Neuronal stem cell (in vitro differentiated cells): ENCODE measurements around the gene SMYD3.

Experiments
- DNase-seq: peaks from one replicate; pipeline ENCODE4 v3.0.0-alpha.2; 2013; ENCODE audit warnings: low spot score
- H2AFZ ChIP-seq: one replicate; pipeline ENCODE4 v1.6.1; 2013; ENCODE audit warnings: mild to moderate bottlenecking, low read length, inconsistent platforms
- H2AK5ac ChIP-seq: 2 replicates; pipeline ENCODE4 v1.6.1; 2013; ENCODE audit warnings: low read depth, mild to moderate bottlenecking, inconsistent platforms, low read length, moderate library complexity, mixed read lengths
- H2BK120ac ChIP-seq: 2 replicates; pipeline ENCODE4 v1.6.1; 2013; ENCODE audit warnings: low read depth, mild to moderate bottlenecking, inconsistent platforms, low read length, moderate library complexity, mixed read lengths
- H2BK12ac ChIP-seq: one replicate; pipeline ENCODE4 v1.6.1; 2013; ENCODE audit warnings: low read length, inconsistent platforms
- H2BK15ac ChIP-seq: 2 replicates; pipeline ENCODE4 v1.6.1; 2013; ENCODE audit warnings: mild to moderate bottlenecking, low read length, inconsistent platforms, mixed read lengths
- H2BK5ac ChIP-seq: one replicate; pipeline ENCODE4 v1.6.1; 2013; ENCODE audit warnings: inconsistent platforms, mild to moderate bottlenecking, low read length, moderate library complexity
- H3K14ac ChIP-seq: one replicate; pipeline ENCODE4 v1.6.1; 2013; ENCODE audit warnings: low read length, inconsistent platforms
- H3K18ac ChIP-seq: 2 replicates; pipeline ENCODE4 v1.6.1; 2013; ENCODE audit warnings: low read length, inconsistent platforms
- H3K23ac ChIP-seq: 2 replicates; pipeline ENCODE4 v1.6.1; 2013; ENCODE audit warnings: low read depth, mild to moderate bottlenecking, mixed read lengths, low read length, inconsistent platforms; ENCODE audit not compliant: poor library complexity
- H3K27ac ChIP-seq: replicated peaks from 3 replicates; pipeline ENCODE4 v1.5.1; 2013; ENCODE audit warnings: low read length, inconsistent platforms
- H3K27me3 ChIP-seq, 3 experiments: 2 replicates each; pipeline ENCODE4 v1.6.1; 2013; ENCODE audit warnings: low read length in 3 of 3, mild to moderate bottlenecking in 2 of 3, inconsistent platforms in 1 of 3, low read depth in 1 of 3, mixed read lengths in 1 of 3, moderate library complexity in 1 of 3; ENCODE audit not compliant: control insufficient read depth in 3 of 3, insufficient read depth in 3 of 3
- H3K36me3 ChIP-seq, 2 donors: replicated peaks in 1 of 2; 2 replicates each; pipeline ENCODE4 v1.6.1; 2013; ENCODE audit warnings: low read length in 2 of 2; ENCODE audit not compliant: control insufficient read depth in 2 of 2, insufficient read depth in 2 of 2
- H3K4ac ChIP-seq: 2 replicates; pipeline ENCODE4 v1.6.1; 2013; ENCODE audit warnings: inconsistent platforms, mild to moderate bottlenecking, low read length, moderate library complexity
- H3K4me1 ChIP-seq, 2 donors: 1 replicate in 1 of 2; 2 replicates in 1 of 2; pipeline ENCODE4 v1.6.1; 2013; ENCODE audit warnings: low read length in 2 of 2, low read depth in 1 of 2; ENCODE audit not compliant: control insufficient read depth in 2 of 2, insufficient read depth in 1 of 2
- H3K4me2 ChIP-seq: one replicate; pipeline ENCODE4 v1.6.1; 2013; ENCODE audit warnings: mild to moderate bottlenecking, low read length, inconsistent platforms; ENCODE audit not compliant: insufficient read depth, poor library complexity, severe bottlenecking
- H3K4me3 ChIP-seq, 2 donors: 2 replicates each; pipeline ENCODE4 v1.5.1; 2013; ENCODE audit warnings: low read length in 2 of 2, mild to moderate bottlenecking in 2 of 2, inconsistent platforms in 1 of 2, moderate library complexity in 1 of 2
- H3K79me1 ChIP-seq: one replicate; pipeline ENCODE4 v1.6.1; 2013; ENCODE audit warnings: low read depth, mild to moderate bottlenecking, inconsistent platforms, low read length, moderate library complexity
- H3K9ac ChIP-seq: one replicate; pipeline ENCODE4 v1.6.1; 2013; ENCODE audit warnings: mild to moderate bottlenecking, low read depth, low read length, inconsistent platforms; ENCODE audit not compliant: poor library complexity
- H3K9me3 ChIP-seq, 2 donors: replicated peaks in 1 of 2; 2 replicates each; pipeline versions ENCODE3 to v1.6.1; 2013; ENCODE audit warnings: low read length in 2 of 2, mild to moderate bottlenecking in 2 of 2, inconsistent platforms in 1 of 2, low read depth in 1 of 2, mixed read lengths in 1 of 2, moderate library complexity in 1 of 2; ENCODE audit not compliant: control insufficient read depth in 2 of 2, insufficient read depth in 1 of 2
- H4K8ac ChIP-seq: one replicate; pipeline ENCODE4 v1.6.1; 2013; ENCODE audit warnings: low read depth, mild to moderate bottlenecking, inconsistent platforms, low read length, moderate library complexity
- H4K91ac ChIP-seq: one replicate; pipeline ENCODE4 v1.6.1; 2013; ENCODE audit warnings: low read length, low read depth, mild to moderate bottlenecking, inconsistent platforms; ENCODE audit not compliant: poor library complexity
- WGBS, 2 donors: extraction: QIAGEN DNeasy Blood & Tissue Kit; methylation state at CpG; one replicate each; pipeline ENCODE4 v1.1.7; 2013; ENCODE audit warnings: missing lambda C conversion rate in 2 of 2, mixed read lengths in 1 of 2; ENCODE audit not compliant: insufficient read length in 2 of 2, insufficient replicate concordance in 1 of 2; ENCODE audit errors: extremely low coverage in 2 of 2; 5-methylcytosine and 5-hydroxymethylcytosine counted together

Gene SMYD3

DNA sequence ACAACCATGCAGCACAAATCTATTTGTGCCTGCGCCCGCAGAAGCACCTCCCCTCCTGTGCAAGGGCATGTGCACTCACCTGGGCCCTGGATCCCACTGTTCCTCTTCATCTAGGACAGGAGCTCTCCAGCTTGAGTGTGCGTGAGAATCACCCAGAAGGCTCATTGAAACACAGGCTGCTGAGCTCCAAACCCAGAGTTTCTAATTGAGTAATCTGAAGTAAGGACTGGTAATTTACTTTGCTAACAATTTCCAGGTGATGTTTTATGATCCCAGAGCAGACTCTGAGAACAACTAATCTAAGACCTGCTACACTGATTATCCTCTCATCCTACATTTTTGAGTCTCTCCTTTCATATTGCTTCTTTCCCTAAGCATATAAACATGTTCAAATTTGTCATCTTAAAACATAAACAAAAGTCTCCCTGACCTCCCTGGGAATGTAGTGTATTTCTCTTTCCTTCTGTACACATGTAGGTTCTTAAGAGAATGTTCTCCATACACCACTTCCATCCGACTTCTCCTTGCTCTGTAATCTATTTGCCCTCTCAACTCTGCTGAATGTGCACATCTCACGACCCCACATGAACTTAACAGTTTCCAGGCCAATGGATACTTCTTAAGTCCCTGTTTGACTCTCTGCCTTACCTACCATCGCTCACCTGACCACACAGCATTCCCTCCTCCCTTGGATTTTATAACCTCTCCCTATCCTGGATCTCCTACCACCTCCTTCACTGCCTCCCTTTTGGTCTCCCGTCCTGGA, 522.5 kb downstream of the SMYD3 start:
- DNase-seq = no peak
- peaks cover 0 to 9% of the 10 kb centered on the region in 2 donors for H3K4me1 ChIP-seq
- H2AK5ac ChIP-seq = no peak overlapping the region
- no peak overlapping the region for H3K18ac ChIP-seq
- no peak overlapping the region for H3K4me3 ChIP-seq
- no peak overlapping the region for H3K4me2 ChIP-seq
- H2BK12ac ChIP-seq = no peak overlapping the region
- no peaks in the 10 kb centered on the region for H3K79me1 ChIP-seq
- no CpG with 5 or more reads among the region's 7 CpGs for WGBS, 2 donors
- no peaks in the 10 kb centered on the region for H3K27me3 ChIP-seq
- H3K23ac ChIP-seq = no peak overlapping the region
- no peak overlapping the region for H2BK15ac ChIP-seq
- H4K91ac ChIP-seq = no peak overlapping the region
- no peak overlapping the region for H4K8ac ChIP-seq
- no peaks in the 10 kb centered on the region for H3K36me3 ChIP-seq
- H2BK5ac ChIP-seq = no peak overlapping the region
- no peak overlapping the region for H3K27ac ChIP-seq
- no peaks in the 10 kb centered on the region for H3K9me3 ChIP-seq
- H3K9ac ChIP-seq = no peak overlapping the region
- no peak overlapping the region for H3K4ac ChIP-seq
- H2AFZ ChIP-seq = no peak overlapping the region
- H3K14ac ChIP-seq = no peak overlapping the region
- no peak overlapping the region for H2BK120ac ChIP-seq

DNA sequence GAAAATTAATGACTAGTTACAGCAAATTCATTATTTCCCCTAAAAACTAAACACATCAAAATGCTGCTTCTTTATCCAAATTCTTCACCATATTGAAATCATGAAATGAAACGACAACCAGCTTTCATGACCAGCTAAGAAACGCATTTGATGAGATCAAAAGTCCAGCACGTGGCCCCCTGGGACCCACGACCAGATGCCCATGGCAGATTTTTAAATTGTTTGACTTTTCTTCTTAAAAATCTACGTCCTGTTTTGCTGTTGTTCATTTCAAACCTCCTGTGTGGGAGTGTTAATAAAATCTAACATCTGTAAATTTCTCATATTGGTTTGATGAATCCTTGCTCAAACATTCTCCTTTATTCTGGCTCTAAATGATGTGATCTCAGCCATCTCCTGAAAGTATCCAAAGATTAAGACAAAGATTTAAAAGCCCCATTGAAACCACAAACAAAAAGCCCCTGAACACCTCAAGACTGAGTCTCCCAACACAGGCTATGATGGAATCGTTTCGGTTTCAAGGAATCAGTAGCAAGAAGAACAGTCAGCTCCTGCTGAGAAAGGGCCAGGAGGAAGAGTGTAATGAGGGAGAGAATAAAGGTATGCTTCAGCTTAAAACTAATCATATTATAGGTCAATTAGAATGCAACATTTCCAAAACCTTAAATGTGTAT, 523.6 kb downstream of the SMYD3 start:
- no peak overlapping the region for H2AFZ ChIP-seq
- no peak overlapping the region for H2BK15ac ChIP-seq
- H3K14ac ChIP-seq = no peak overlapping the region
- H4K91ac ChIP-seq = no peak overlapping the region
- no peaks in the 10 kb centered on the region for H3K9me3 ChIP-seq
- peaks cover 0 to 9% of the 10 kb centered on the region in 2 donors for H3K4me1 ChIP-seq
- no peak overlapping the region for H3K23ac ChIP-seq
- no peak overlapping the region for H3K27ac ChIP-seq
- no peak overlapping the region for H2AK5ac ChIP-seq
- H2BK120ac ChIP-seq = no peak overlapping the region
- H3K36me3 ChIP-seq = no peaks in the 10 kb centered on the region
- H3K18ac ChIP-seq = no peak overlapping the region
- no peak overlapping the region for H4K8ac ChIP-seq
- no peak overlapping the region for H2BK5ac ChIP-seq
- DNase-seq = no peak
- no peak overlapping the region for H3K4me3 ChIP-seq
- no CpG with 5 or more reads among the region's 7 CpGs for WGBS, 2 donors
- H3K79me1 ChIP-seq = no peaks in the 10 kb centered on the region
- H2BK12ac ChIP-seq = no peak overlapping the region
- no peak overlapping the region for H3K4me2 ChIP-seq
- no peak overlapping the region for H3K4ac ChIP-seq
- no peaks in the 10 kb centered on the region for H3K27me3 ChIP-seq
- H3K9ac ChIP-seq = no peak overlapping the region

DNA sequence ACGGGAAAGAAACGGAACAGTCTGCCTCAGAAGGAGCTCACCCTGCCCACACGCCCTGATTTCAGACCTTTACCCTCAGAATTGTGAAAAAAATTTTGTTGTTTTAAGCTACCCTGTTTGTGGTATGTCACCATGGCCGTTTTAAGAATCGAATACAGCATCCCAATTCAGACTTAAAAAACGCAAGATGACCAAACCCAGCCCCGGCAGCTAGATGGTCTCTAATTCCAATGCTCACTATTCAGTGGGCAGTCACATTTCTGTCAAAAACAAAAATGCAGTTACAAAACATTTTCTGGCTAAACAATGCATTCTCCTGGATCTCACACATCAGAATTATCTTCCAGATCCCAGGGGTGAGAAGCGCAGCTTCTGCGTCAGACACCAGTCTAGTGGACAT, 527.5 kb downstream of the SMYD3 start:
- Histone ChIP-seq H4K8ac (no peak overlapping the region), H4K91ac (no peak overlapping the region), H3K4me3 (no peak overlapping the region), H3K27ac (no peak overlapping the region), H2BK5ac (no peak overlapping the region), H2AFZ (no peak overlapping the region), H3K9ac (no peak overlapping the region), H3K79me1 (no peaks in the 10 kb centered on the region), H3K9me3 (no peaks in the 10 kb centered on the region), H2BK15ac (no peak overlapping the region), H3K27me3 (no peaks in the 10 kb centered on the region), H2BK12ac (no peak overlapping the region), H2AK5ac (no peak overlapping the region), H3K4me2 (no peak overlapping the region), H3K4ac (no peak overlapping the region), H3K36me3 (no peaks in the 10 kb centered on the region), H3K18ac (no peak overlapping the region), H2BK120ac (no peak overlapping the region), H3K23ac (no peak overlapping the region), H3K4me1 (no peaks in the 10 kb centered on the region), H3K14ac (no peak overlapping the region)
- DNase-seq = no peak
- WGBS, 2 donors = no CpG with 5 or more reads among the region's 9 CpGs

DNA sequence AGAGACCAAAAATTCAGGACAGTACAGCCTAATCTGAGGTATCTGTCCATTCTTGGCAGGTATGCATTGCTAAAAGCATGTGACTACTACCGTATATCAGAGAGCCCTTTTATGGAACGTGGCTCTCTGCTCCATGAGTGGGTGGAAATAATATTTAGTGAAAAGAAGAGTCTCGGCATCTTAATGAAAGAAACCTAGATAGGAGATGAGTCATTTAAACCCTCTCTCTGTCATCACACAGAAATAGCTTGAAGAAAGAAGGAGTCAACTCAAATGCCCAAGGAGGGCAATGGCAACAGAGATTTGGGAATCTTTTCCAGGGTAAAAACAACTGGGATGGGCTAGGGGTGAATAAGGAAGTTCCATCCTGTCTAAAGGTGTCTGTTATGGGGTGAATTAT, 528.2 kb downstream of the SMYD3 start:
- no peak overlapping the region for H2BK12ac ChIP-seq
- no peak overlapping the region for H2BK5ac ChIP-seq
- no peak overlapping the region for H3K23ac ChIP-seq
- no peak for DNase-seq
- no peak overlapping the region for H3K4me3 ChIP-seq
- no peak overlapping the region for H3K14ac ChIP-seq
- H3K79me1 ChIP-seq = no peaks in the 10 kb centered on the region
- H3K4ac ChIP-seq = no peak overlapping the region
- H2BK15ac ChIP-seq = no peak overlapping the region
- H3K9ac ChIP-seq = no peak overlapping the region
- no peaks in the 10 kb centered on the region for H3K4me1 ChIP-seq
- H2AFZ ChIP-seq = no peak overlapping the region
- no peak overlapping the region for H4K91ac ChIP-seq
- no peak overlapping the region for H3K4me2 ChIP-seq
- no peaks in the 10 kb centered on the region for H3K36me3 ChIP-seq
- no peak overlapping the region for H2AK5ac ChIP-seq
- H3K18ac ChIP-seq = no peak overlapping the region
- no peak overlapping the region for H3K27ac ChIP-seq
- no peak overlapping the region for H2BK120ac ChIP-seq
- no peaks in the 10 kb centered on the region for H3K9me3 ChIP-seq
- no CpG with 5 or more reads among the region's 3 CpGs for WGBS, 2 donors
- no peak overlapping the region for H4K8ac ChIP-seq
- H3K27me3 ChIP-seq = no peaks in the 10 kb centered on the region
